ENCODE measurements around the gene PLA2G4A. TPM values are rescaled to one million over a fixed set of nuclear protein-coding genes. Genes with fewer than 3 reads are reported as not detected.

Gene PLA2G4A
- total RNA-seq (2022; extraction: Qiagen RNA extraction): 7.6 to 9.8 TPM (median 8.8 TPM) in 5 replicates

DNA sequence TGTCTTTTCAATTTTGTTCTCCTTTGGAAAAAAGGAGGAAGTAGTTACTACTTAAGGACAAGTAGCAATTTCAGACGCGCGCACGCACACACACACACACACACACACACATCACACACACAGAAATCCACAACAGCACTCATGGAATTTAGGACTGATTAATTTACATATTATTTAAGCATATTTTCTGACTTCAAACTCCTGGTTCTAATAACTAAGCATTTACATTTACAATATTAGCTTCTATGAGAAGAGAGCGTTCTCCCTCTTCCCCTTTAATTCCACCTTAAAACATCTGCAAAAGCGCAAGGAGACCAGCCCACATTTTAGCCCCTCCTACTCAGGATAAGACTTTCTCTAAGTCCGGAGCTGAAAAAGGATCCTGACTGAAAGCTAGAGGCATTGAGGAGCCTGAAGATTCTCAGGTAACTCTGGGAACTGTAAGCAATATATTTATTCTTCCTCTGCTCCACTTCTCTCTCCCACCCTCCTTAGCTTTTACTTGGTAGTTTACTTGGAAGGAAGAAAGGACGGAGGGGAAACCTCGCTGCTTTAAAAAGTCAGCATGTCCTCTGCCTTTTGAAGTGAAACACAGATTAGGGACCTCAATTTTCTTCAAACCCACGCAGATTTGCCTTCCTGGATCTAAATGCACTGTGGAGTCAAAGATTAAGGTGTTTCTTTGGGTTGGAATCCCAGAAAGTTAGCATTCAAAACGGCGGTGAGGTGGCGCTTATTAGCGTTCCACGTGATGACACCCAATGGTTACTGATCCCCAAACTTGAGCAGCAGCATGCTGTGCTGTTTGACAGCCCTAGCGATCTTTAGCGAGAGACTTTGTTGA lies at the start of gene PLA2G4A:
PLA2G4A (plus strand) TSS at position 339 of the 844 bp plus-strand sequence. CDS start 25,406 bp downstream, outside the sequence.

Other genes starting within 250 kb of the PLA2G4A start
- 3.4 to 5.3 TPM (median 5.1 TPM) in 5 replicates for gene PTGS2, start 148.5 kb upstream of the PLA2G4A start, total RNA-seq (2022; extraction: Qiagen RNA extraction)